H1 (cell line): ENCODE results near the gene FBXO8. TPM values are rescaled to one million over a fixed set of nuclear protein-coding genes. Genes with fewer than 3 reads are reported as not detected.

ENCODE experiments used
- CHD1 ChIP-seq: IDR thresholded peaks from 2 replicates; pipeline ENCODE4 v1.6.1; 2012; ENCODE audit warnings: low read depth, low read length, improper control_type of control experiment
- JUND ChIP-seq: IDR thresholded peaks from 2 replicates; pipeline ENCODE4 v1.6.1; 2011; ENCODE audit warnings: mild to moderate bottlenecking, improper control_type of control experiment, low read length
- RBBP5 ChIP-seq: IDR thresholded peaks from 2 replicates; pipeline ENCODE4 v1.7.1; 2012; ENCODE audit warnings: low read depth, mild to moderate bottlenecking, inconsistent platforms, low read length, moderate library complexity, borderline replicate concordance
- SIN3A ChIP-seq, 2 experiments: IDR thresholded peaks in 1 of 2; conservative IDR thresholded peaks in 1 of 2; 2 replicates each; pipeline ENCODE4 v1.6.1; 2011 to 2012; ENCODE audit warnings: low read length in 2 of 2, improper control_type of control experiment in 1 of 2, low read depth in 1 of 2, mild to moderate bottlenecking in 1 of 2
- SP1 ChIP-seq: IDR thresholded peaks from 2 replicates; pipeline ENCODE4 v1.6.1; 2011; ENCODE audit warnings: low read depth, low read length
- TAF1 ChIP-seq: IDR thresholded peaks from 2 replicates; pipeline ENCODE4 v1.6.1; 2011; ENCODE audit warnings: mild to moderate bottlenecking, low read depth, low read length
- polyA plus RNA-seq, 7 experiments: library from polyadenylated mRNA; depleted of rRNA in 3 of 7; stranded (reverse) in 5 of 7; unstranded in 2 of 7; fragments of >200 nt in 5 of 7; fragments of 200-250 nt in 2 of 7; gene quantifications; 1 replicate in 5 of 7; 2 replicates in 1 of 7; 4 replicates in 1 of 7; pipeline versions ENCODE4 v1.2.1 to v1.2.3, GENCODE V29; 2011 to 2013; ENCODE audit warnings: missing spikeins in 2 of 7, mixed read lengths in 2 of 7
- total RNA-seq: library from RNA; stranded (reverse); fragmentation: NEBNext Ultra II Directional; extraction: Animal tissue kit (Norgen Biotek cat#: 25700); gene quantifications from 2 replicates; pipeline ENCODE4 v1.2.1, GENCODE V29; 2021

Gene FBXO8
- total and polyA plus RNA-seq, 2 of the 8 experiments (the other 6 are each of a cell fraction or from before 2014, with no cell fraction given): 5.1 to 7.5 TPM

- no peak for TF ChIP-seq SIN3A (conservative IDR thresholded peaks at IDR 0.05 in 1 of 2, IDR thresholded peaks at IDR 0.05 in 1 of 2; ENCODE audit: low read depth in 1 of 2, low read length in 2 of 2)
- TF ChIP-seq JUND: no peak
- no peak for TF ChIP-seq SP1
- TF ChIP-seq TAF1: no peak
- no peak for TF ChIP-seq CHD1
- TF ChIP-seq RBBP5: no peak
- TF ChIP-seq, all 59 proteins: peak for 0
These were observed 8.4 kb downstream of the FBXO8 start (continued) for GRCh38 chr4:174275101-174275500.
